Lower lobe of right lung (tissue), 2 donors: ENCODE measurements around the gene COG1. TPM values are rescaled to one million over a fixed set of nuclear protein-coding genes. Genes with fewer than 3 reads are reported as not detected.

Experiments used
- ATAC-seq, 2 donors: fragments of 200-7000 bp; cut with Tn5 transposase; one replicate each; pipeline ENCODE4 v1.9.1; 2020 to 2022; ENCODE audit warnings: mild to moderate bottlenecking in 2 of 2, moderate library complexity in 2 of 2
- DNase-seq: peaks from one replicate; pipeline ENCODE4 v3.0.0-alpha.2; 2020
- H3K27ac ChIP-seq: fragments of 200-600 bp; one replicate; pipeline ENCODE4 v1.8.0; 2022
- H3K27me3 ChIP-seq: fragments of 200-600 bp; one replicate; pipeline ENCODE4 v1.8.0; 2022; ENCODE audit warnings: low read depth
- H3K36me3 ChIP-seq: fragments of 200-600 bp; one replicate; pipeline ENCODE4 v1.8.0; 2022; ENCODE audit warnings: mild to moderate bottlenecking
- H3K4me1 ChIP-seq: fragments of 200-600 bp; one replicate; pipeline ENCODE4 v1.8.0; 2022
- H3K4me3 ChIP-seq: fragments of 200-600 bp; one replicate; pipeline ENCODE4 v1.8.0; 2022; ENCODE audit warnings: mild to moderate bottlenecking
- H3K9me3 ChIP-seq: fragments of 200-600 bp; one replicate; pipeline ENCODE4 v1.8.0; 2022
- intact Hi-C: fragments of 100-400 bp; cut with DNase I; formaldehyde crosslinking; loops from one replicate; pipeline ENCODE4 v1.11.0; 2022
- total RNA-seq: library from RNA; stranded (reverse); fragmentation: NEBNext Ultra II Directional; extraction: Animal tissue kit (Norgen Biotek cat#: 25700); gene quantifications from one replicate; pipeline ENCODE4 v1.2.1, GENCODE V29; 2021
- TF ChIP-seq, protein P1 (sequence below): fragments of 200-600 bp; IDR thresholded peaks from one replicate; pipeline ENCODE4 v1.8.0; 2022; ENCODE audit warnings: antibody characterized with exemption, mild to moderate bottlenecking
- donor health status: DM: no; HTN: yes; CAD: no; lungs with severe emphysema.

COG1 gene
- total RNA-seq, 1 donor from 2014 or later = 36.4 TPM

GRCh38 chr17:73231395-73231794 is 38.5 kb downstream of the COG1 start:
- peaks cover 54% of the 10 kb centered on the region for H3K4me1 ChIP-seq
- ATAC-seq (no peak), DNase-seq (no peak)
- intact Hi-C loops = no loop called here
- H3K9me3 ChIP-seq = no peaks in the 10 kb centered on the region
- TF ChIP-seq, protein P1, sequence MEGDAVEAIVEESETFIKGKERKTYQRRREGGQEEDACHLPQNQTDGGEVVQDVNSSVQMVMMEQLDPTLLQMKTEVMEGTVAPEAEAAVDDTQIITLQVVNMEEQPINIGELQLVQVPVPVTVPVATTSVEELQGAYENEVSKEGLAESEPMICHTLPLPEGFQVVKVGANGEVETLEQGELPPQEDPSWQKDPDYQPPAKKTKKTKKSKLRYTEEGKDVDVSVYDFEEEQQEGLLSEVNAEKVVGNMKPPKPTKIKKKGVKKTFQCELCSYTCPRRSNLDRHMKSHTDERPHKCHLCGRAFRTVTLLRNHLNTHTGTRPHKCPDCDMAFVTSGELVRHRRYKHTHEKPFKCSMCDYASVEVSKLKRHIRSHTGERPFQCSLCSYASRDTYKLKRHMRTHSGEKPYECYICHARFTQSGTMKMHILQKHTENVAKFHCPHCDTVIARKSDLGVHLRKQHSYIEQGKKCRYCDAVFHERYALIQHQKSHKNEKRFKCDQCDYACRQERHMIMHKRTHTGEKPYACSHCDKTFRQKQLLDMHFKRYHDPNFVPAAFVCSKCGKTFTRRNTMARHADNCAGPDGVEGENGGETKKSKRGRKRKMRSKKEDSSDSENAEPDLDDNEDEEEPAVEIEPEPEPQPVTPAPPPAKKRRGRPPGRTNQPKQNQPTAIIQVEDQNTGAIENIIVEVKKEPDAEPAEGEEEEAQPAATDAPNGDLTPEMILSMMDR = no peak
- peak overlapping the region; percentile 97 for H3K4me3 ChIP-seq
- no peaks in the 10 kb centered on the region for H3K27me3 ChIP-seq
- H3K27ac ChIP-seq = peak overlapping the region; percentile 89
- peaks cover 20% of the 10 kb centered on the region for H3K36me3 ChIP-seq

DNA sequence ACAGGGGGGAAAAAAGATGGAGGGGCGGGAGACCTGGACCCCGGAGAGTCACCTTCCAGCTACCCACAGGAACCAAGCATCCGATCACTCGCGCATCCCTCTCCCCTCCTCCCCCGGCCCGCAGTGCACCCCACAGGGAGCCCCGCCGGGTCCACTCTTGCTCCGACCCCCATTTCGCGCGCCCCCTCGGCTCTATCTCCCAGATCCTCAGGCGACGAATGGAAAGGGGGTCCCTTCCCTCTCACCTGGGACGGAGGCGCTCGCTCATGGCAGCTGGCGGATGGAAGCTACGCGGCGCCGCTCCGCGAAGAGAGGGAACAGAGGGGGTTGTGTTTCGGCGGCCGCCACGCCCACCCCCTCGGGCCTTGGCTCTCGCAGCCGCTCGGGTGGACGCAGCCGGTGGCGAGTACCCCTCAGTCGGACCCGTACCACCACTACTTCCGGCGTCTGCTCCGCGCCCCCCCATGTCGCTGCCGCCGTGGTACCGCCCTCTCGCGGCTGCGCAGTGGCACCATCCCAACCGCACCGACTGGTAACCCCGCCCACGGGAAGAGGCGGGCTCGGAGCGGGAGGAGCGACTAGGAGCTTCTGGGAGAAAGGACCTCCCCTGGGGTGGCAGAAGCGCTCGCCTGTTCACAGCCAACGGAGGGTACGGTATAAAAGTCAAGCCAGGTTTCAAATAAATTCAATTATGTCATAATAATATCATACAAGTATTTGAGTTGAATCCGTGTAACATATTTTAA is 39.2 kb downstream of the COG1 start:
- peak overlapping the region; percentile 89 for H3K27ac ChIP-seq

DNA sequence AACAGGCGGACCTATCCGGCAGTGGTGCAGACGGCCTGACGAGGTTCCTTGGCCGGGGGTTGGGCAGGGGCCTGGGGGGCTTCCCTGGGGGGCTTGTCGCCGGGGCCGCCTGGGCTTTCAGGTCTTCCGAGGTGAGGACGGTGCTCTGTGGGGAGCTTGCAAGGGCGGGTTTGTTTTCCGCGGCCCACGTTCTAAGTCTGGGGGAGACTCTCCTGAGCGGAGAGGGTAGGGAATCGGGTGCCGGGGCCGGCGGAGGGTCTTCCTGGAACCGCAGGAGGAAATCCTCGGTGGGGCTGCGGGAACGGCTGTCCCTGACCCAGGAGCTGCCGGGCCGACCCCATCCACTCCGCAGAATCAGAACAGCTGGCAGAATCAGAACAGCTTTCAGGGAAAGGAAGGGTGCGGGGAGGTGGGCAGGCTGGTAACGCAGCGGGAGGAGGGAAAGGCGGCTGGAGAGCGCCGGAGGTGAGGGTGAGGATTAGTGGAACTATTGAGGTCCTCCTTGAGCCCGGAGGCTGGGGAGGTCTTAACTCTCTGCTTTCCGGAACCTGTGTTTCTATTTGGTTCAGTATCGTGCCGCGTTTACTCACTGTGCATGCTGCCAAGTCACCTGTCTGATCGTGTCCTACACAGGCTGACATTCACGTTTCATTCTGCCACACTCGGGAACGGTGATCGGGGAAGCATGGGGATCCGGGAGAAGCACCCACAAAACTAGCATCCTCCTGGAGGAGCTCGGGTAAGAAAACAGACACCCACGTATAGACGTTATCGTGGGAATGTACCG is 39.9 kb downstream of the COG1 start:
- ATAC-seq (peak; percentile 61 to 72), DNase-seq (peak; percentile 61)
- TF ChIP-seq, protein P1 = no peak
- peaks cover 40% of the 10 kb centered on the region for H3K4me1 ChIP-seq
- no peaks in the 10 kb centered on the region for H3K9me3 ChIP-seq
- peak overlapping the region; percentile 97 for H3K4me3 ChIP-seq
- H3K27me3 ChIP-seq = no peaks in the 10 kb centered on the region
- intact Hi-C loops = no loop called here
- H3K36me3 ChIP-seq = peaks cover 23% of the 10 kb centered on the region
- peak overlapping the region; percentile 89 for H3K27ac ChIP-seq

More for the DNA sequence above, 39.2 kb downstream of the COG1 start:
- Histone ChIP-seq H3K4me3 (peak overlapping the region; percentile 97), H3K4me1 (peaks cover 48% of the 10 kb centered on the region), H3K36me3 (peaks cover 21% of the 10 kb centered on the region), H3K27me3 (no peaks in the 10 kb centered on the region), H3K9me3 (no peaks in the 10 kb centered on the region)
- TF ChIP-seq, protein P1 = peak; percentile 51
- intact Hi-C loops = no loop called here
- peak; percentile 98 for DNase-seq
- peak; percentile 98 to 99 for ATAC-seq

DNA sequence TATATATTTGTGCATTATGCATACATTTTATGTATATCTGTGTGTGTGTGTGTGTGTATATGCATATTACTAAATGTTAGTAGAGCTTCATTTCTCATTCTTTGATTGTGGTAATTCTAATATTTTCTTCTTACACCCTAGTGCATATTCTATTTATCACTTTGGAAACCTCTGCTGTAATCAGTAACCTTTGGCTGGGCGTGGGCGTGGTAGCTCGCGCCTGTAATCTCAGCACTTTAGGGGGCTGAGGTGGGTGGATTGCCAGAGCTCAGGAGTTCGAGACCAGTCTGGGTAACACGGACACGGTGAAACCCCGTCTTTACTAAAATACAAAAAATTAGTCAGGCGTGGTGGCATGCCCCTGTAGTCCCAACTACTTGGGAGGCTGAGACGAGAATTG is 41.9 kb downstream of the COG1 start:
- Histone ChIP-seq H3K4me1 (peaks cover 25% of the 10 kb centered on the region), H3K27ac (no peak overlapping the region), H3K9me3 (no peaks in the 10 kb centered on the region), H3K36me3 (peaks cover 29% of the 10 kb centered on the region), H3K4me3 (no peak overlapping the region), H3K27me3 (no peaks in the 10 kb centered on the region)
- no peak for ATAC-seq
- no peak for DNase-seq
- TF ChIP-seq, protein P1 = no peak
- intact Hi-C loops = no loop called here

GRCh38 chr17:73237714-73238113 is 44.9 kb downstream of the COG1 start:
- intact Hi-C loops = no loop called here
- DNase-seq (no peak), ATAC-seq (no peak)
- Histone ChIP-seq H3K4me3 (no peak overlapping the region), H3K36me3 (peaks cover 44% of the 10 kb centered on the region), H3K27ac (no peak overlapping the region), H3K27me3 (no peaks in the 10 kb centered on the region), H3K4me1 (peaks cover 9% of the 10 kb centered on the region), H3K9me3 (no peaks in the 10 kb centered on the region)
- TF ChIP-seq, protein P1 = no peak
